Gastrocnemius medialis (tissue), 4 donors: ENCODE results near the gene IQCE.

Experiments
- CTCF ChIP-seq, 5 experiments: fragments of 450-650 bp in 3 of 5; fragments of 200-600 bp in 2 of 5; sonication (generic) in 2 of 5; IDR thresholded peaks in 4 of 5; conservative IDR thresholded peaks in 1 of 5; 1 replicate in 4 of 5; 2 replicates in 1 of 5; pipeline ENCODE4 v1.5.1; 2016 to 2019; ENCODE audit warnings: antibody characterized with exemption in 5 of 5, mild to moderate bottlenecking in 3 of 5, moderate library complexity in 3 of 5
- POLR2A ChIP-seq, 2 donors: fragments of 450-650 bp; IDR thresholded peaks; one replicate each; pipeline ENCODE4 v1.6.1; 2017; ENCODE audit warnings: antibody characterized with exemption in 2 of 2, mild to moderate bottlenecking in 2 of 2, moderate library complexity in 2 of 2

DNA sequence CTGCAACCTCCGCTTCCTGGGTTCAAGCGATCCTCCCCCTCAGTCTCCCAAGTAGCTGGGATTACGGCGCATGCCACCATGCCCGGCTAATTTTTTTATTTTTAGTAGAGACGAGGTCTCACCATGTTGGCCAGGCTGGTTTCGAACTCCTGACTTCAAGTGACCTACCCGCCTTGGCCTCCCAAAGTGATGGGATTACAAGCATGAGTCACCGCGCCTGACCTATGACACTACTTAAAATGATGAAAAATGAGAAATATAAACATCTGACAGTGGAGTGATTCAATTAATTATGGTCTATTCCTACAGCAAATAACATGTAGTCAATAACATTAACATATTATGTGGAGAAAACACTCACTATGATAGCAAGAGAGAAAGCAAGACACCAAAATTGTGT lies 5.7 kb upstream of the IQCE start:
- no peak for TF ChIP-seq CTCF (IDR thresholded peaks at IDR 0.05 in 4 of 5, conservative IDR thresholded peaks at IDR 0.05 in 1 of 5)
- no peak for TF ChIP-seq POLR2A (IDR thresholded peaks at IDR 0.05)
